Activated CD4-positive, alpha-beta memory T cell treated with anti-CD3 and anti-CD28 coated beads, Interleukin-2, amount 10 ng/mL, durations not matched to agents 7 days and 5 days (primary cell): ENCODE data around the gene ZDHHC14. TPM values are rescaled to one million over a fixed set of nuclear protein-coding genes. Genes with fewer than 3 reads are reported as not detected.
A peak's percentile ranks its signal among the peaks of the same experiment; 100 is the strongest.

Experiments
- CTCF ChIA-PET: fragments of 350-600 bp; sonication (Branson Sonifier 250); formaldehyde crosslinking; loops from one replicate; lab custom pipeline; 2021; ENCODE audit warnings: antibody characterized with exemption, inconsistent platforms; lab: Charles Lee
- POLR2A ChIA-PET: fragments of 350-600 bp; sonication (Branson Sonifier 250); formaldehyde crosslinking; loops from one replicate; lab custom pipeline; 2021; ENCODE audit warnings: antibody characterized with exemption; lab: Charles Lee
- DNase-seq: peaks from one replicate; pipeline ENCODE4 v3.0.0-alpha.2; 2020
- H3K27ac Mint-ChIP-seq: one replicate; pipeline ENCODE4 v1.8.0; 2021; ENCODE audit warnings: mild to moderate bottlenecking, mixed read lengths
- H3K27me3 Mint-ChIP-seq: one replicate; pipeline ENCODE4 v1.8.0; 2021; ENCODE audit warnings: mixed read lengths
- H3K36me3 Mint-ChIP-seq: one replicate; pipeline ENCODE4 v1.8.0; 2021; ENCODE audit warnings: low read depth, mixed read lengths
- H3K4me1 Mint-ChIP-seq: one replicate; pipeline ENCODE4 v1.8.0; 2021; ENCODE audit warnings: mixed read lengths
- H3K4me3 Mint-ChIP-seq: one replicate; pipeline ENCODE4 v1.8.0; 2021; ENCODE audit warnings: mild to moderate bottlenecking, mixed read lengths
- H3K9me3 Mint-ChIP-seq: one replicate; pipeline ENCODE4 v1.8.0; 2021; ENCODE audit warnings: mixed read lengths
- total RNA-seq, 2 experiments: library from RNA; stranded (reverse); gene quantifications; one replicate each; pipeline ENCODE4 v1.2.3, GENCODE V29; 2021

The ZDHHC14 gene
- total RNA-seq, 2 experiments from 2014 or later, result 8.1 to 8.7 TPM

DNA sequence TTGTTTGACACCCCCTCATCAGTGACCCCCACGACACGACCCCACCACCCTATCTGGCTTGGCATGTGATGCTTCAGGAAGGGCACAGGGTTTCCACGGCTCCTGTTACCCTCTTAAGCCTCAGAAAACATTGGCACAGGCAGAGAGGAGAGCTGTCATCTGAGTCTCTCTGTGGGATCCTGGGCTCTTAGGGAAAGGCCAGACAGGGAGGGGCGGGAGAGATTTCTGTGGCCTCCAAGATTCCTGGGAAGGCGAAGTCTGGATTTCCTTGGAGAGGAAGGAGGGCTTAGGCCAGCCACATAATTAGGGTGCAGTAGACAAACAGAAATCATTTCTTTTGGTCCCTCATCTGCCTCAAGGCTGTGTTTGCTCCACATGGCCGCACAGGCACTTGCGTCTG is 250.4 kb downstream of the ZDHHC14 start:
- Mint-ChIP-seq H3K9me3 (no peaks in the 10 kb centered on the region), H3K27ac (no peak overlapping the region), H3K4me1 (peaks cover 4% of the 10 kb centered on the region), H3K27me3 (no peaks in the 10 kb centered on the region), H3K36me3 (no peaks in the 10 kb centered on the region), H3K4me3 (no peak overlapping the region)
- ChIA-PET POLR2A (no interaction called here), CTCF (no interaction called here)
- DNase-seq, result no peak

DNA sequence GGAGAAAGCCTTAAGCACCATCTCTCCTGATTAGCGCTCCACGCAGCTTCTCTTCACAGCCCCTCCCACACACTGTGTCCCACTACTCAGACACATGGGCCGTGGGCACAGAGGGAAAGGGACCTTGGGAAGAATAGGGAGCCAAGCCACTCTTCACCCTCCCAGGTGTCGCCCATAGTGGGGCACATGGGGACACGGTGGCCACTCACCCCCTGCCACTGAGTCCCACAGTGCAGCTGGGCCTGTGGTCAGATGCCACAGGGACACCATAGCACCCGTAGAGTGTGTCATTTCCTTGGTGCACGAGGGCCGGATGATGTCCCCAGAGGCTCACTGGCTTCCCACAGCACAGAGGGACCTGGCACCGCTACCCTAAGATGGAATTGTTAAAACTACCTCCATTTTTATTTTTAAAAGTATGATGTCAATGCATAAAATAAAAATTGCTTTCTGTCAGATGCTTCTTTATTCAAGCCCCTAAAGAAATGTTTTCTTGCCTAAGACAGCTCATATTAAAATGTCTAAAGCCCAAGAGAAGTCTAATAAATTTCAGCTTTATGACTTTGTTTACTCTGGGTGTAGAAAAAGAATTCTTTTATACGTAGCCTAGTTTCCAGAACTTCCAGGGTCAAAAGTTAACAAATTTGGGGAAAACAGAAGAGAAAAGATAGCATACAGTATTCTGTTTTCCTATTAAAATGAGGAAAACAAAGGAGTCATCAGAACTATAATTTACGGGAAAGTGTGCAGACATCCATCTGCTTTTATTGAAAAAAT is 251.0 kb downstream of the ZDHHC14 start:
- POLR2A ChIA-PET, result no interaction called here
- Mint-ChIP-seq H3K36me3 (no peaks in the 10 kb centered on the region), H3K9me3 (no peaks in the 10 kb centered on the region), H3K27ac (no peak overlapping the region), H3K4me3 (no peak overlapping the region), H3K27me3 (no peaks in the 10 kb centered on the region), H3K4me1 (peaks cover 4% of the 10 kb centered on the region)
- no peak for DNase-seq
- CTCF ChIA-PET, result no interaction called here

- ChIA-PET CTCF (no interaction called here), POLR2A (no interaction called here)
- no peaks in the 10 kb centered on the region for H3K27me3 Mint-ChIP-seq
- H3K4me3 Mint-ChIP-seq, result no peak overlapping the region
- no peak overlapping the region for H3K27ac Mint-ChIP-seq
- H3K36me3 Mint-ChIP-seq, result no peaks in the 10 kb centered on the region
- H3K9me3 Mint-ChIP-seq, result no peaks in the 10 kb centered on the region
- DNase-seq, result no peak
- H3K4me1 Mint-ChIP-seq, result peaks cover 4% of the 10 kb centered on the region
Measured at GRCh38 chr6:157632821-157633220, 251.8 kb downstream of the ZDHHC14 start.

DNA sequence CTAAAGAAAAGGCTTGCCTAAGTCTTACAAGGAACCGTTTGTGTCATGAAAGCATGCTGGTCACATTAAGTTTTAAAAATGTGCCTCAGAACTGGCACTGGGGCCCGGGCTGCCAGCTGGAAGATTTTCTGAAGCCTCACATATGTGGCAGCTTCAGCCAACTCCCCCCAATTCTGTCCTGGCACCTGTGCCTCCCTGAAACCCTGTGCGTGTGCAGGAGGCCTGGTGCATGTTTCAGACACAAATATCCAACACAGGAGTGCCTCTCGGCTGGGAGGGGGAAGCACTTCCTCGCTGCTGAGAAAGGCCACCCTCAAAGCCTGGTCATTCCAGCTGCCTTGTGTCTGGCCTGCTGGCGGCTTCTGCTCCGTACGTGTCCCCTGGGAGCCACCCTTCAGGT is 253.6 kb downstream of the ZDHHC14 start:
- ChIA-PET CTCF (no interaction called here), POLR2A (no interaction called here)
- Mint-ChIP-seq H3K27me3 (no peaks in the 10 kb centered on the region), H3K36me3 (no peaks in the 10 kb centered on the region), H3K9me3 (no peaks in the 10 kb centered on the region), H3K4me1 (peaks cover 3% of the 10 kb centered on the region), H3K4me3 (no peak overlapping the region), H3K27ac (no peak overlapping the region)
- DNase-seq, result no peak

DNA sequence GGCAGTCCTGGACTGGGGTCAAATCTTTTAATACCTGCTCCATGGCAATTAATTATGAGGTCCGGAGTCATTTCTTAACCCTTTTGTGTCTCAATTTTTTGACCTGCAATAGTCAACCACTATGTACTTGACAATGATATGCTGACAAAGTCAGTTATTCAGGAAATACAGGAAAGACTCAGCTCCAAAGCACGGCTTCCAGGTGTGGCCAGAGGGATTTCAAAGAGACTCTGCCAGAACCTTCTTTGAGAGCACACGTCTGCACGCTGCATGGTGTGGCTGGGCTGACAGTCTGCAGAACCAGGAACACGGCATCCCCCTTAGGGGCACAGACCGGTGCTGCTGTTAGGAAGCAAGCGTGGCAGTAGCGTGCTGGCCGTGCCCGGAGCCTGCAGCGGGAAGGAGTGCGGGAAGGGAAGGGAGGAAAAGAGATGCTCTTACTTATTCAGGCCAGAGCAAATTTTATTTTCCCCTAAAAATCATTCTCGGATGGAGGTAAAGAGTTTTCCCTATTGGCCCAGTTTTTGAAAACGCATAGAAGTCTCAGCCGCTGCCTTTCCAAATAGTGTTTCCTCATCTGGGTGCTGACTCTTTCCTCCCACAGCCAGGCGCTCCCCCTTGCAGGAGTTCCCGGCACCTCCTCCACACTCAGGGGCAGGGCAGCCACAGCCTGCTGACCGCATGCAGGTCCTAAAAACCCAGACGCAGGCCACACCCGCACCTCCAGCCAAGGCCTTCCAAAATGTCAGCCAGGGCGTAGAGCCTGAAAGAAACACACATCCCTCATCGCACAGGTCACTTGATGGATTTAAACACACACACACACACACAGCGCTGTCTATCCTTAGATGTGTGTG is 254.6 kb downstream of the ZDHHC14 start:
- Mint-ChIP-seq H3K36me3 (no peaks in the 10 kb centered on the region), H3K27me3 (no peaks in the 10 kb centered on the region), H3K9me3 (no peaks in the 10 kb centered on the region), H3K4me1 (peaks cover 7% of the 10 kb centered on the region), H3K27ac (no peak overlapping the region), H3K4me3 (no peak overlapping the region)
- DNase-seq, result no peak
- POLR2A ChIA-PET, result no interaction called here
- CTCF ChIA-PET, result no interaction called here

- H3K4me1 Mint-ChIP-seq, result peaks cover 9% of the 10 kb centered on the region
- ChIA-PET POLR2A (no interaction called here), CTCF (no interaction called here)
- DNase-seq, result no peak
- H3K9me3 Mint-ChIP-seq, result no peaks in the 10 kb centered on the region
- H3K36me3 Mint-ChIP-seq, result no peaks in the 10 kb centered on the region
- no peak overlapping the region for H3K27ac Mint-ChIP-seq
- no peak overlapping the region for H3K4me3 Mint-ChIP-seq
- peaks cover 3% of the 10 kb centered on the region for H3K27me3 Mint-ChIP-seq
Measured at GRCh38 chr6:157637516-157637915, 256.5 kb downstream of the ZDHHC14 start.

DNA sequence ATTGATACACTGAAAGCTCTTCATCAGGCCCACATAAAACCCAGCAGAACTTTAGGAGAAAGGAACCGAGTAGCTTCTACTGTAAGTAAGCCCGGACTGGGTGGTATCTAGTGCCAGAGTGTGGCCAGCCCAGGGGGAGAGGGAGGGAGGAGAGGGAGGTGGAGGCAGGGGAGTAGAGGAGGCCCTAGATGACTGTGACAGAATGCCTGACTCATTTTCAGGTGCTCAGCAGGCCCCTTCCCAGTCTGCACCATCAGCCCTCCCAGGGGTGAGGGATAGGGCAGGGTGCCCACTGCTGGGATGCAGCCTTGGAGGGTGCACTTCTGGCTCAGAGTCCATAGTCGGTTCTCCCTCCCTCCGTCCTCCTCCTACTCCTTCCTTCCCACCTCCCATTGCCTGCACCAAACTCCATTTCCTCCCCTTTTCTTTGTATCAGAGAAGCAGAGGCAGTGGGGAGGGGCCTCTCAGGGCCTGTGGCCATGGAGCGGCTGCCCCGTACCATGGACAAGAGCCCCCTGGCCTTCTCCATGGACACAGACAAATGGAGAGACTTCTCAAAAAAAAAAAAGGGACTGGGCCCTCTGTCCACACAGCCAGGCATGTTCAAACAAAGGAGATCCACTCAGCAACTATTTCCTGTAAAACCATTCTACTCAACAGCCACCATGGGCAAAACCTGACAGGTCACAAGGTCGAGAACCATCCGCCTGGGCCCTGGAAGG is 257.1 kb downstream of the ZDHHC14 start:
- POLR2A ChIA-PET, result no interaction called here
- Mint-ChIP-seq H3K36me3 (no peaks in the 10 kb centered on the region), H3K27me3 (peaks cover 3% of the 10 kb centered on the region), H3K4me3 (no peak overlapping the region), H3K4me1 (peaks cover 9% of the 10 kb centered on the region), H3K9me3 (no peaks in the 10 kb centered on the region), H3K27ac (no peak overlapping the region)
- CTCF ChIA-PET, result no interaction called here
- DNase-seq, result no peak

- Mint-ChIP-seq H3K27me3 (peaks cover 3% of the 10 kb centered on the region), H3K4me3 (no peak overlapping the region), H3K4me1 (peaks cover 9% of the 10 kb centered on the region), H3K9me3 (no peaks in the 10 kb centered on the region), H3K27ac (no peak overlapping the region), H3K36me3 (no peaks in the 10 kb centered on the region)
- ChIA-PET POLR2A (no interaction called here), CTCF (no interaction called here)
- no peak for DNase-seq
Measured at GRCh38 chr6:157638779-157639178, 257.8 kb downstream of the ZDHHC14 start.

DNA sequence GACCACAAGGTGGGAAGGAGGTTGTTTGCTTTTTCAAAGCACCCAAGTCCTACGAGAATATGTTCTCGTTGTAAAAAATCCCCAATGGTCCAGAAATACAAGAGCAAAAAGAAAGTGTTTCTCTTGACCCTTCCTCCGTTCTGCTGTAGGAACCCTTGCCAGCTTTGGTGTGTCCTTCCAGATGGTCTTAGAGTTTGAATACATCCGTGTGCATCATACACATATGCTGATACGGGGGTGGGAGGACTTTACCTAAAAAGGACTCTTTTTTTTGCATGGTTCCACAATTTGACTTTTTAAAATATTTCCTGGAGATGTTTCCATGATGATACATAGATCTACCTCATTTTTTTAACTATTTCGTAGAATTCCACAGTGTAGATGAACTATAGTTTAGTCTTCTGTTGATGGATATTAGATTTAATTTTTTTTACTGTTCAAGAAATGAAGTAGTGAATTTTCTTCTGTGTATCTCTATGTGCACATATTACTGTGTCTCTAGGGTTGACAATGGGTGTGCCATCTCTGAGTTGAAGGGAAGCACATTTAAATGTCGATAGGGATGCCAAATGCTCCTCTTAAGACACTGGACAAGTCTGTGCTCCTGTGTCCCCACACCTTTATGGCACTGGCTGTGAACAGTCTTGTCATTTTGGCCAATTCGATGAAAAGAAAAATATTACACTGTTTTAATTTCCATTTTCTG is 259.9 kb downstream of the ZDHHC14 start:
- Mint-ChIP-seq H3K4me3 (no peak overlapping the region), H3K9me3 (no peaks in the 10 kb centered on the region), H3K27ac (no peak overlapping the region), H3K4me1 (peaks cover 11% of the 10 kb centered on the region), H3K27me3 (peaks cover 3% of the 10 kb centered on the region), H3K36me3 (peaks cover 2% of the 10 kb centered on the region)
- ChIA-PET POLR2A (no interaction called here), CTCF (no interaction called here)
- DNase-seq, result no peak

DNA sequence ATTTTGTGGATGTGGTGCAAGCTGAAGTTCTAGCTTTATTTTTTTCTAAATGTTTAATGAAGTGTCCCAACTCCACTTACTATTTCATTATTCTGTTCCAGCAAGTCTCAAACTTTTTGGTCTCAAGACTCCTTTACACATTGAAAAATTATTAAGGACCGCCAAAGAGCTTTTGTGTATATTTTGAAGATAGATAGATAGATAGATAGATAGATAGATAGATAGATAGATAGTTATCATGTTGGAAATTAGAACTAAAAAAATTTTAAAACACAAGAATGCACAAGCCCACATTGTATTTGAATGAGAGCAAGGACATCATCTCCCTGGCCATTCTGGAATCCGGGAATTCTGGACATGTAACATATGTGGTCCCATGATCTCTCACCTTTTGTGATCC is 260.8 kb downstream of the ZDHHC14 start:
- Mint-ChIP-seq H3K36me3 (peaks cover 2% of the 10 kb centered on the region), H3K9me3 (no peaks in the 10 kb centered on the region), H3K4me3 (no peak overlapping the region), H3K4me1 (peaks cover 11% of the 10 kb centered on the region), H3K27ac (no peak overlapping the region), H3K27me3 (peaks cover 3% of the 10 kb centered on the region)
- CTCF ChIA-PET, result no interaction called here
- no peak for DNase-seq
- POLR2A ChIA-PET, result no interaction called here

DNA sequence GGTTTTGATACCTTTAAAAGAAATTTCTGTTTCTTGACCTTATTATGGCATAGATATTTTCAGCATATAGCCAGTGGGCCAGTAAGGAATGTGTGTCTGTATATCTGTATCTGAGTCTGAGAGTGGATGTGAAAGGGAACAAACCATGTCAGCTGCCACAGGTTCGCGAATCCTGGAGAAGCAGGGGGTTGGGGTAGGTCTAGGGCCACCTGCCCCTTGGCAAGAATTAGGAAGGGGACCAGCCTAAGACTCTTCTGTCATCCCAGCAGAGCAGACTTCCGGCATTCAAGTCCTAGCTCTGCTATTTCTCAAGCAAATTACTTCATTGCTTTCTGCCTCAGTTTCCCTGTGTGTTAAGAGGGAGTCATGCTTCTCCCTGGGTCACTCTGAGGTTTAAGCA is 261.7 kb downstream of the ZDHHC14 start:
- Mint-ChIP-seq H3K27ac (no peak overlapping the region), H3K27me3 (peaks cover 3% of the 10 kb centered on the region), H3K4me1 (peaks cover 20% of the 10 kb centered on the region), H3K4me3 (no peak overlapping the region), H3K9me3 (no peaks in the 10 kb centered on the region), H3K36me3 (peaks cover 6% of the 10 kb centered on the region)
- POLR2A ChIA-PET, result no interaction called here
- CTCF ChIA-PET, result interaction anchor here (0.7 kb wide), 1 partner anchor 37 kb away, joined by 3 read pairs; no protein-coding TSS in a partner anchor
- DNase-seq, result no peak

- no peak overlapping the region for H3K4me3 Mint-ChIP-seq
- DNase-seq, result peak; percentile 20
- CTCF ChIA-PET, result no interaction called here
- peaks cover 32% of the 10 kb centered on the region for H3K4me1 Mint-ChIP-seq
- H3K27ac Mint-ChIP-seq, result no peak overlapping the region
- no peaks in the 10 kb centered on the region for H3K9me3 Mint-ChIP-seq
- H3K36me3 Mint-ChIP-seq, result peaks cover 6% of the 10 kb centered on the region
- POLR2A ChIA-PET, result no interaction called here
- peaks cover 3% of the 10 kb centered on the region for H3K27me3 Mint-ChIP-seq
Measured at GRCh38 chr6:157644043-157644810, 263.2 kb downstream of the ZDHHC14 start.
